SU-DHL-6 (cell line): Measurements from ENCODE around the gene DMD.

Source experiments
- EZH2phosphoT487 ChIP-seq: fragments of 200-600 bp; sonication (generic), shearing (Covaris generic); conservative IDR thresholded peaks from 2 replicates; pipeline ENCODE4 v1.6.1; 2018; ENCODE audit warnings: mild to moderate bottlenecking, antibody characterized with exemption, low read length, moderate library complexity, mixed read lengths
- TF ChIP-seq, protein P1 (sequence below): fragments of 200-600 bp; sonication (generic); IDR thresholded peaks from one replicate; pipeline ENCODE4 v1.5.1; 2017; ENCODE audit warnings: antibody characterized with exemption, mild to moderate bottlenecking, low read length, moderate library complexity; ENCODE audit not compliant: insufficient read depth, poor library complexity, severe bottlenecking

DNA sequence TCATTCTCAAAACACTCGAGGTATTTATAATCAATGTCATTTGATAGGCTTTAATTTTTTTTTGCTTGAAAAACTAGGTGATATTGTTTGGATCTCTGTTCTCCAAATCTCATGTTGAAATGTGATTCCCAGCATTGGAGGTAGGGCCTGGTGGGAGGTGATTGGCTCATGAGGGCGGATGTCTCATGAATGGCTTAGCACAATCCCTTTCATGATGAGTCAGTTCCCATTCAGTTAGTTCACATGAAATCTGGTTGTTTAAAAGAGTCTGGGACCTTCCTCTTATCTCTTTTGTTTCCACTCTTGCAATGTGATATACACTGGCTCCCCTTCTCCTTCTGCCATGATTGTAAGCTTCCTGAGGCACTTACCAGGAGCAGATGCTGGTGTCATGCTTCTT, 638.7 kb downstream of the DMD start:
- TF ChIP-seq, protein P1, sequence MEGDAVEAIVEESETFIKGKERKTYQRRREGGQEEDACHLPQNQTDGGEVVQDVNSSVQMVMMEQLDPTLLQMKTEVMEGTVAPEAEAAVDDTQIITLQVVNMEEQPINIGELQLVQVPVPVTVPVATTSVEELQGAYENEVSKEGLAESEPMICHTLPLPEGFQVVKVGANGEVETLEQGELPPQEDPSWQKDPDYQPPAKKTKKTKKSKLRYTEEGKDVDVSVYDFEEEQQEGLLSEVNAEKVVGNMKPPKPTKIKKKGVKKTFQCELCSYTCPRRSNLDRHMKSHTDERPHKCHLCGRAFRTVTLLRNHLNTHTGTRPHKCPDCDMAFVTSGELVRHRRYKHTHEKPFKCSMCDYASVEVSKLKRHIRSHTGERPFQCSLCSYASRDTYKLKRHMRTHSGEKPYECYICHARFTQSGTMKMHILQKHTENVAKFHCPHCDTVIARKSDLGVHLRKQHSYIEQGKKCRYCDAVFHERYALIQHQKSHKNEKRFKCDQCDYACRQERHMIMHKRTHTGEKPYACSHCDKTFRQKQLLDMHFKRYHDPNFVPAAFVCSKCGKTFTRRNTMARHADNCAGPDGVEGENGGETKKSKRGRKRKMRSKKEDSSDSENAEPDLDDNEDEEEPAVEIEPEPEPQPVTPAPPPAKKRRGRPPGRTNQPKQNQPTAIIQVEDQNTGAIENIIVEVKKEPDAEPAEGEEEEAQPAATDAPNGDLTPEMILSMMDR, result no peak
- TF ChIP-seq EZH2phosphoT487, result no peak
